NCI-H526 treated with DMSO at 0.1 percent for 48 hours (cell line): ENCODE measurements around the gene TSNAXIP1.

ENCODE experiments used
- DNase-seq: peaks from one replicate; lab custom pipeline; 2025; lab: John Stamatoyannopoulos, UW

TSNAXIP1 gene

DNA sequence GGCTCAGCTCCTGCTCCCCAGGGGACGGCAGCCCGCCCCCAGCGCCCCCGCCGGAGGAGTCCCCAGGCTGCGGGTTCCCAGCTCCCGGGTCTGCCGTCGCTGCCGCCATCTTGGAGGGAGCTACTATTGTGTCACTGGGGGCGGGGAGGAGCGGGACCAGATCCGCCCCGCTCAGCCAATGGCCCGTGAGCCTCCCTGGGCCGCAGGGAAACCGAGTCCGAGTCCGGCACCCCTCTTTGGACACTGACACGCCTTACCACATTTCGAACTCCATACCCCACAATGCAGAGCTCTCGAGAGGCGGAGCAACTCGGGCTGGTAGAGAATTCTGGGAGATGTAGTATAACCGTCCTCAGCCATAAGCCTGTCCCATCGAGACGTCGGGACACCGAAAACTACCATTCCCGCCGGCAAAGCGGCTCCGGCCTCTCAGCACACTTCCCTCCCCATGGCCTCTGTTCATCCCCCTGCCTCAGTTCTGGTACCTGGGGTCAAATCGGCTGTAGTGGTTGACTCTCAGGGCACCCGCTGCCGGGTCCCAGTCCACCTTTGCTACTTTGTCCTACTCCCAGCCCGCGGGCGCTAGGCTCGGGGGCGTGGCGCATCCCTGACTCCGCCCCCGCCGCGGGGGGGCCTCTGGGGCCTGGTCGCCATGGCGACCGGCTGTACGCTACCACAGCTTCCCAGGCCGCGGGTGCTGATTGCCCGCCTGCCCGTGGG lies at the start of gene TSNAXIP1, which contains the start of gene RANBP10:
TSS of gene TSNAXIP1 (plus strand) at position 462 of the 720 bp plus-strand sequence. CDS start 261 bp downstream, outside the sequence.
TSS of gene RANBP10 (minus strand) at position 133 of the 720 bp plus-strand sequence. CDS start at position 109, 24 bp downstream.
- peak; percentile 96 for DNase-seq

DNA sequence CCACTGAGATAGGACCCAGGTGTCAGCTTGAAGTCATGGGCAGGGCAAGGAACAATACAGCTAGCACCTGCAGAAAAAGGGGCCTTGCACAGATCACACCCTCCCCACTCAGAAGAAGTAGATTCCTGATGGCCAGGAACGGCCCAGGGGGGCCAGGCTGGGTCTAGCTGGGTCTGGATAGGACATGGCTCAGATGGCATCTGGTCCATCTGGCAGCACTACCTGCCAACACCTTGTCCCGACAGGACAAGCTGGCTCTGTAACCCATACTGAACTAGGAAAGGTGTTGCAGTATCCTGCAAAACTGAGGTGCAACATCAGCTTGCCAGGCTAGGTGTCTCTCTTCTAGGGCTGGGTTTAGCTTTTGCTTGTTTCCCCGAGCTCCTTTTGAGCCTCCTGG lies 48.7 kb upstream of the TSNAXIP1 start:
- no peak for DNase-seq

GRCh38 chr16:67758966-67759365 lies 47.7 kb upstream of the TSNAXIP1 start:
- no peak for DNase-seq

DNA sequence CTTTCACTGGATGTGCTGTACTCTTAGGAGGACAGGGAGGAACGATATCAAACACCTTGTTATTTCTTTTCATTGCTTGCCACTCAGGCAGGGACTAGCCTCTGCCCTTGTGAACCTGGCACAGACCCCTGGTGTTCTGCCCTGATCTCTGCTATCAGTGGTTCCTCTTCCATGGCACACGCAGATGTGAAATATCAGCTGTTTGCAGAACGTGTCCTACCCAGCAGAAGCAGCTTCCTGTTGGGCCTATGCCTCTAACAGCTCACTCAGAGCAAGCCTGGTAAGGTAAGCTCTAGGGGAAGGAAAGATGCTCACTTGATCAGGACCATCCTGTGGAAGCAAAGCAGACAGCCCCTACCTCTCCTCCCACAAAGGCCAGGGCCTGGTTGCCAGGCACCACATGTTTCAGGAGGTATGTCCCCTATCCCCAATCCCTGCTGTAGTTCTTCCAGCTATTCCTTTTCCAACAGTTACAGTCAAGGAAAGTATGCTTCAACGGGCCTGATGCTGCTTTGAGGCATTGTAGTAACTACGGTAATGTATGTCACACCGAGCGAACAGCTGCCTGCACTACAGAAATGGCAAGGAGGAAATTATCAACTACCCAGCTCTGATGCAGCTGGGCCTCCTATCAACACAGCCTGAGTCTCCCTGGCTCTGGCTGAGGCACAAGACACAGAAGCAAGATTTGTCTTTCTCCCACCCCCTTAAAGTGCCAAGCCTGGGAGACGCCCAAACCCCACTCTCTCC lies 46.3 kb upstream of the TSNAXIP1 start:
- DNase-seq, result no peak

GRCh38 chr16:67760956-67761230 lies 45.8 kb upstream of the TSNAXIP1 start:
- DNase-seq, result no peak

GRCh38 chr16:67761924-67762323 lies 44.8 kb upstream of the TSNAXIP1 start:
- DNase-seq, result no peak

DNA sequence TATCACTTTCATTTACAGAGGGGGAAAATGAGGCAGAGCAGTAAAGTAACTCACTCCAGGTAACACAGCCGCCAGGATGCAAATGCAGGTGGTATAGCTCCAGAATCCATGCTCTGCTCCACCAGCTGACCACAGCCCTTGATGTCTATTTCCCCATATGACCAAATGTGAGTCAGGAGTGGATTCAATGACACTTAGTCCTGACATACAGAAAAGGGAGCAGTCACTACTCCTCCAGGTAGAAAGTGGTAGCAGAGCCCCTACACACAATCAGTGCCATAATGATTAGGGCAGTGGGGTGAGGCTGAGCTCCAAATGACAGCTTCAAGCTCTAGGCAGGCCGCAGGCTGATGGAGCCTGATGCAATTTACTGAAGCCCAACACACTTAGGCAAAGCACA lies 44.3 kb upstream of the TSNAXIP1 start:
- no peak for DNase-seq

GRCh38 chr16:67763066-67763465 lies 43.6 kb upstream of the TSNAXIP1 start:
- no peak for DNase-seq

DNA sequence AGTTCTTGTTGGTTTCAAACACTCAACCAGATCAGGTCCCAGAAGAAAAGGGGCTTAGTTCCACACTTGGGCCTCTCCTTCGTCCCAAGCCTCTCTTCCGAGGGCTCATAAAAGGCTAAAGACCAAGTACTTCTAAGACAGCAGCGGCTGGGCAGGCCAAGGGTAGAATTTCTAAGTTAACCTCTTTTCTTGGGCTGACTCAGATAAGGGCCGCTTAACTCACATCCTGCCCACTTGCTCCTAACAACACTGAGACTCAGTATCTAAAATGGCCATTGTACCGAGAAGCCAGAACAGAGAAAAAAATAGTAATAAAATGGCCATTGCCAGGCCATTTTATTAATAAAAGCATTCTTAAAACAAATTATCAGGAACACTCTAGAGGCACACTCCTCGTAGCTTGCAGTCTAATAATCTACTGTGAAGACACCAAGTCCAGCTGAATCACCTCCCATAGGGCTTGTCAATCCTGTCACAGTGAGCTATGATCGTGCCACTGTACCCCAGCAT lies 42.5 kb upstream of the TSNAXIP1 start:
- no peak for DNase-seq

GRCh38 chr16:67766291-67766690 lies 40.4 kb upstream of the TSNAXIP1 start:
- DNase-seq, result no peak

DNA sequence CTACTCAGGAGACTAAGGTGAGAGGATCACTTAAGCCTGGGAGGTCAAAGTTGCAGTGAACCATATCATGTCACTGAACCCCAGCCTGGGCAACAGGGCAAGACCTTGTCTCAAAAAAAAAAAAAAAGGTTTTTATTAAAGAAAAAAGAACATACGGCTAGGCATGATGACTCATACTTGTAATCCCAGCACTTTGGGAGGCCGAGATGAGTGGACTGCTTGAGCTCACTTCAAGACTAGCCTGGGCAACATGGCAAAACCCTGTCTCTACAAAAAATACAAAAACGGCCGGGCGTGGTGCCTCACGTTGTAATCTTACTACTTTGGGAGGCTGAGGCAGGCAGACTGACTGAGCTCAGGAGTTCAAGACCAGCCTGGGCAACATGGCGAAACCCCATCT lies 38.7 kb upstream of the TSNAXIP1 start:
- no peak for DNase-seq

DNA sequence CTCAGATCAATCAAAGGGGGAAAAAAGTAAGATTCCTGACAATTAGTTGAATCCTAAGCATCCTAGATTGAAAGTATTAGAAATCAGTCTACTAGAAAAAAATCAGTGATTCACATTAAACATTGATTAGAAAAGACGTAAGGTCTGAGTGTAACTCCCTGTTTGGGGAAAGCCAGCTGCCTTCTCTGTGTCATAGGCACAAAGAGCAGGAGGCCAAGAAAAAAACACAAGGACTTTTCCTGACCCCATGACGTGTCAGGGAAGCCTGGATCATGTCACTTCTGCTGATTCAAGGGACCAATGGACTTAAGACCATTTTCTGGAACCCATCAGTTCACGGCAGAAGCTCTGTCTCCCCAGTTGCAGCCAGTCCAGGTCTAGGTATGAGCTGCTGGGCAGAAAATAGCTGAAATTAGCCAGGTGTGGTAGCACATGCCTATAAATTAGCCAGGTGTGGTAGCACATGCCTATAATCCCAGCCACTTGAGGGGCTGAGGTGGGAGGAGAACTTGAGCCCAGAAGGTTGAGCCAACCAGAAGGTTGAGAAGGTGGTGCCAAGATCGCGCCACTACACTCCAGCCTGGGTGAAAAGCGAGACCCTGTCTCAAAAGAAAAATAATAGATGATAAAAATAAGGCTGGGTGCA lies 36.2 kb upstream of the TSNAXIP1 start:
- no peak for DNase-seq

DNA sequence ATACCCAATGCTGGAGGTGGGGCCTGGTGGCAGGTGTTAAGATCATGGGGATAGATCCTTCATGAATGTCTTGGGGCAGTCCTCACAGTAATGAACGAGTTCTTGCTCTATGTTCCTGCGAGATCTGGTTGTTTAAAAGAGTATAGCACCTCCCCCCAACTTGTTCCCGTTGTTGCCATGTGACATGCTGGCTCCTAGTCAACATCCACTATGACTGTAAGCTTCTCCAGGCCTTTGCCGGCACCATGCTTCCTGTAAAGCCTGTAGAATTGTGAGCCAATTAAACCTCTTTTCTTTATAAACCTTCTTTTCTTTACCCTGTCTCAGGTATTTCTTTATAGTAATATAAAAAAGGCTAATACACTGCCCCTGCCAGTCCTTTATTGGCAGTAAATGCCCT lies 33.6 kb upstream of the TSNAXIP1 start:
- DNase-seq, result no peak

DNA sequence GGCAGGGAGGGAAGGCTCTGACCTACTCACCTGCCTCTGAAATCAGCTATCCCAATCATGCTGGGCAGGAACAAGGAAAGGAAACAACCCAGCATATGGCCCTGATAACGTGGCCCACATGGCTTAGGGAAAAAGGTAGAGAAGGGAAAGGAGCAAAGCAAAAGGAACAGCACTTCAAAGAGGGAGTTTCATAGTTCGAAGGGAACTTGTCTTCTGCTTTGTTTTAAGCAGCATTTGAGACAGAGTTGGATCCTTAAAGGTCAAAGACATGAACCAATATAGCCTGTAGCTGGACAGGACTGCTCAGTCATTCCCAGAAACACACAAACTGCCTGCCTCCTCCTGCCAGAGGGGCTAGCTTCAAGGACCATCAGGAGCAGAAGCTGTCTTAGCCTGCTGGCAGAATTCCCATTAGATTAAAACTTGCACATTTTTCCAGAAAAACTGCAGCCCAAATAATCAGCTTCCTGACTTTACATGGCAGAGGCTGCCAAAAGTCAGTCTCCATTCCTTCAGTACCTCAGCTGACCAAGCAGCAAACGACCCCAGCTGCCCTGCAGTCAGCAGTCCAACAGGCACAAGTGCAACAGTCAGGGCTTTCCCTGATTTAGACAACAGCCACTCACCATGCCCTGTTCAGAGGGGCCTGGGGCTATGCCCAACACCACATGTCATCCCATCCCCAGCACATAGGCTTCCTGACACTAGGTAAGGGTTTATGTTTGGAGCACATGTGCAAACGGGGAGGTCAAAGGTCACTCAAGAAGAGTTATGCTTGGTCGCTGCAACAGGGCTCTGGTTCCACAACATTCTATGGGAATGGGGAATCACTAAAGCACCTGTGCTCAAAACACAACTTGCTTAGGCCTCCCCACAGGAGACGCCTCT lies 32.9 kb upstream of the TSNAXIP1 start:
- no peak for DNase-seq

- DNase-seq, result no peak
These were observed 32.2 kb upstream of the TSNAXIP1 start for GRCh38 chr16:67774457-67774853.

DNA sequence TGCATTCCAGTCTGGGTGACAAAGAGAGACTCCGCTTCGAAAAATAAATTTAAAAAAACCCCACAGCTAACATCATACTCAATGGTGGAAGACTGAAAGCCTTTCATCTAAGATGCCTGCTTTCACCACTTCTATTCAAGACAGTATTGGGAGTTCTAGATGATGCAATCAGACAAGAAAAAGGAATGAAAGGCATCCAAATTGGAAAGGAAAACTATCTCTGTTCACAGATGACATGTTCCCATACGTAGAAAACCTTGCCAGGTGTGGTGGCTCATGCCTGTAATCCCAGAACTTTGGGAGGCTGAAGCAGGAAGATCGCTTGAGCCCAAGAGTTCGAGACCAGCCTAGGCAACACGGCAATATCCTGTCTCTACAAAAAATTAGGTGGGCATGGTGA lies 31.4 kb upstream of the TSNAXIP1 start:
- DNase-seq, result no peak

DNA sequence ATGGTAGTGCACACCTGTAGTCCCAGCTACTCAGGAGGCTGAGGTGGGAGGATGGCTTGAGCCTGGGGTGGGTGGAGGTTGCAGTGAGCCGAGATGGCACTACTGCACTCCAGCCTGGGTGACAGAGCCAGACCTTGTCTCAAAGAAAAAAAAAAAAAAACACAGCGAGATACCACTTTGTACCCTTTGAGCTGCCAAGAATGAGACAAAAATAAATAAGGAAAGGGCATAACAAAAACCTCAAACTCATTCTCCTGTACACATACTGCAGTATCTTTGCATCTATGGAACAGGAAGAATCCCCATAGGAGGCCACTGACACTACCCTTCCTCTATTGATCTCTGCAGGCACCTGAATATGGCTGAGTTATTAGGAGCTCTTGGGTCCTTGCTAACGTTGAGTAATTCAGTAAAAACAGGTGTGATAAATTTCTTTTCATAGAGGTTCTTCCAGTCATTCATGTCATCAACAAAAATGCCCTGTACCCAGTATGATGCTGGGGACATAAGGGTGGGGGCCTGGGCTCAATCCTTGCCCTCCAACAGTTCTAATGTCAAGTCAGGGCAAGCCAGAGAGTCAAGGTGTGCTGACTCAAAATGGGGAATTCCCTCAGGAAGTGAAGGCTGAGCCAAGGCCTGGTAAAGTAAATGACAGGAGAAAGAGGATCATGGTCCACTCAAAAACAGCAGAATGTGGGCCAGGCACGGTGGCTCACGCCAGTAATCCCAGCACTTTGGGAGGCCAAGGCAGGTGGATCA lies 27.3 kb upstream of the TSNAXIP1 start:
- DNase-seq, result no peak

DNA sequence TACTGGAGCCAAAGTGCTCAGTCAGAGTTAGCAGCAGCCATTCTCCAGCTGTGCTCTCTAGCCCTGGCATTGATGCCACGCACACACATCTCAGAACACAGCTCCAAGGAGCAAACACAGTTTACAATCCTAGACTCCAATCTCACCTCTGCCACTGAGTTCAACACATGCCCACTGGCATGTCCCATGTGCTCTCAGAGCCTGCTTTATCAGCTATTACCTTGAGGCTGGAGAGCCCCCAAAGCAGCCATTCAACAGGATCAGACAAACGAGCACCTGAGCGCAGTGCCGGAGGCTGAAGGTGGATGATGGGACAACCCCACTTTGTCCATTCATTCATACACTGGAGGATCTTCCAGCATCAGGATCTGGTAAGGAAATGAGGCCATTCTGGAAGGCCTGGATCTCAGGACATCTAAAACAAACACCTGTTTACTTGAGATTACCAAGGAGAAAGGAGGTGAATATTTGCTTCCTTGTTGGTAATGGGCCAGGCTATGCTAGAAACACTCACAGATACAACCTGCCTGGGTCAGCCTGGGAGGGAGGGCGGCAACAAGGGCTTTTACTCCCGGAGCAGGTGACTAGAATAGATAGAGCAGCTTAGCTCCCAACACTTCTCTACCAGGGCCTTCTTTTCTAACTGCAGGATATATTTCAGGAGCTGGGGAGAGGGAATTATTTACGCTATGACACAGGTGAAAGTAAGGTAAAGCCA lies 25.7 kb upstream of the TSNAXIP1 start:
- no peak for DNase-seq

GRCh38 chr16:67781565-67781921 lies 25.1 kb upstream of the TSNAXIP1 start:
- DNase-seq, result no peak

- DNase-seq, result no peak
These were observed 23.9 kb upstream of the TSNAXIP1 start for GRCh38 chr16:67782567-67783352.
